GM21529 (cell line): ENCODE data around the gene LGALS3BP.
"Not testable (repeated sequence)": the region's sequence is repeated elsewhere in the genome, so short reads cannot be mapped to it uniquely, and the experiment has no call there.

ENCODE experiments used
- ATAC-seq: cut with Tn5 transposase; IDR thresholded peaks from one replicate; pipeline ENCODE4 v1.9.1; 2021; ENCODE audit not compliant: unreplicated experiment

Gene LGALS3BP

DNA sequence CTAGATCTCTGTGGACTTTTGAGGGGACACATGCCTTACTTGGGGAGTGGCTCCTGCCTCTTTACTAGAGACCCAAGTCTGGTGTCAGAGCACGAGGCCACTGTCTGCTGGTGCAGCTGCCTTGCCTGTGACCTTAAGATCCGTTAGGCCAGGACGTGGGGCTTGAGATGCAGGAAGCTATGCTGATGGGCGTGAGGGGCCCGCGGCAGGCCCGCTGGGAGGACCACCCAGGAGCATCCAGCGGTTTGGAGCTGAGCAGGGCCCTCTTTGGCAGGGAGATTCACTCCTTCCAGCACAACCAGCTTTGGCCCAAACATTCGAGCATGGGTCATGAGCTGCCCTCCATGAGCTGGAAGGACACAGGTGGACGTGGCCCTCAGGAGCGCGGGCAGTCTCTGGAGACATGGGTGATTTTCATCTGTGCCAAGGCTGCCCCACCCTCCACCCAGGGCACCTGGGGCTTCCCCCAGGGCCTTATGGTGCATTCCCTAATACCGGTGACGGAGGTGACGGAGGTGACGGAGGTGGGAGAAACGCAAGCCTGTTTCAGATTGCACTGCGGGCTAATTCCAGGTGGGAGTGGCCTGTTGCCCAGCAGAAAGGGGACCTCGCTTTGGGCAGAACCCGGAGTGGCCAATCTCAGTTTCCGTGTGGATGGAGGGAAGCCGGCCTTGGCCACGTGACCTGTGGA lies 12.7 kb downstream of the LGALS3BP start:
- no peak for ATAC-seq

GRCh38 chr17:78966123-78966813 lies 13.5 kb downstream of the LGALS3BP start:
- ATAC-seq, result no peak

GRCh38 chr17:78965491-78965924 lies 14.2 kb downstream of the LGALS3BP start:
- ATAC-seq, result no peak

- no peak for ATAC-seq
These were observed 16.3 kb downstream of the LGALS3BP start for GRCh38 chr17:78963378-78963777.

DNA sequence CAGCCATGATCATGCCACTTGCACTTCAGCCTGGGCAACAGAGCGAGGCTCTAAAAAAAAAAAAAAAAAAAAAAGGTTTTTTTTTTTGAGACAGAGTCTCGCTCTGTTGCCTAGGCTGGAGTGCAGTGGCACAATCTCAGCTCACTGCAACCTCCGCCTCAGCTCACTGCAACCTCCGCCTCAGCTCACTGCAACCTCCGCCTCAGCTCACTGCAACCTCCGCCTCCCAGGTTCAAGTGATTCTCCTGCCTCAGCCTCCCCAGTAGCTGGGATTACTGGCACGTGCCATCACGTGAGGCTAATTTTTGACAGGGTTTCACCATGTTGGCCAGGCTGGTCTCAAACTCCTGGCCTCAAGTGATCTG lies 16.8 kb downstream of the LGALS3BP start:
- ATAC-seq, result not testable (repeated sequence)

- ATAC-seq, result no peak
These were observed 17.3 kb downstream of the LGALS3BP start for GRCh38 chr17:78962345-78962983.

GRCh38 chr17:78961571-78961970 lies 18.2 kb downstream of the LGALS3BP start:
- ATAC-seq, result no peak

DNA sequence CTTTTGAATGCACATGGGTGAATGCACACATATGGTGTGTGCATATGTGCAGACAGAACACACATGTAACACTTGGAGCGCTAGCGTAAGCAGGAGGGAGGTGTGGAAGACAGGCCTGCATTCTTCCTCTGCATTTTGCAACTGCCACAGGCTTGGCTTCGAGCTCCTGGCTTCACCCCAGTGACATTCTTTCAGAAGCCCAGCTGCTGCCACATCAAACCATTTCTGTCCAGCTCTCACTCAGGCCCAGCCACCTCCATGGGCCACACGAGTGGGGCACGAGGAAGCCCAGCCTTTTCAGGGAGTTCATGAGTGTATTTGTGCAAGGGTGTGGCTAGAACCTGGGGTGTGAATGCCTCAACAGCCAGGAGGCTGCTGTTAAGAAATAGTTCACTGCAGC lies 18.8 kb downstream of the LGALS3BP start:
- ATAC-seq, result no peak

- no peak for ATAC-seq
These were observed 19.9 kb downstream of the LGALS3BP start for GRCh38 chr17:78959803-78960202.

GRCh38 chr17:78958641-78959127 lies 21.0 kb downstream of the LGALS3BP start:
- no peak for ATAC-seq

DNA sequence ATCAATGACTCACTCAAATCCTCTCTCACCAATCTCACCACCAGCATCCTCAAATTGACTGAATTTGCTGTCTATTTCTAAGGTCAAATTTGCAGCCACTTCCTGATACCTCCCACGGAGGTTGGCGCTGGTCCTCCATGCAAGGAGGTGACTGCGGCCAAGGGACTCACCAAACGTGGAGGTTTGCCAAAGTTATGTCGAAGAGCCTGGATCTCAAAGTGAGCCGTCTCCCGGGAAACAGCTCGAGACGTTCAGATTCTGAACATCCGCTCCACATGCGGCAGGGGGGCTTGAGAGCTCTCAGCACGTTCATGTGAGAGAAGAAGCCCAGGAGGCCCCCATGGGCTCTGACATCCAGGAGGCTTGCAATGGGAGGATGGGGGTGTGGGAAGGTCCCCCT lies 22.6 kb downstream of the LGALS3BP start:
- ATAC-seq, result no peak

GRCh38 chr17:78956254-78956653 lies 23.5 kb downstream of the LGALS3BP start:
- ATAC-seq, result no peak

DNA sequence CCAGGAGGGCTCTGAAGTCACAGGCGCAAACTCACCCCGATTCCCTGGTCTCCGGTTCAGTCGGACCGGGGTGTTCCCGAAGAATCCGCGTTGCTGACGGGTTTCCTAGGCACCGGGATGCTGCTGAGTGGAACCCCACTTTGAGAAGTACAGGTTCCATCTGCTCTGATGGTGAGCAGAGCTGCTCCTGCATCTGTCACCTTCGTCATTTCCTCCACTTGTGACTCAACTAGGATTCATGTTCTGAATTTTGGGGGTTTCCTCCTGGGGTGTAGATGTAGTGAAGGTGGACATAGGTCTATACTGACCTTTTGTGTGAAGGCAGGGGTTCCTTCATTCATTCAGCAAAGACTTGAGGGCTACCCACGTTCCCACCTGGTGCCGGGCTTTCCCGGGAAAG lies 25.0 kb downstream of the LGALS3BP start:
- ATAC-seq, result no peak

- no peak for ATAC-seq
These were observed 26.1 kb downstream of the LGALS3BP start for GRCh38 chr17:78953356-78954350.

DNA sequence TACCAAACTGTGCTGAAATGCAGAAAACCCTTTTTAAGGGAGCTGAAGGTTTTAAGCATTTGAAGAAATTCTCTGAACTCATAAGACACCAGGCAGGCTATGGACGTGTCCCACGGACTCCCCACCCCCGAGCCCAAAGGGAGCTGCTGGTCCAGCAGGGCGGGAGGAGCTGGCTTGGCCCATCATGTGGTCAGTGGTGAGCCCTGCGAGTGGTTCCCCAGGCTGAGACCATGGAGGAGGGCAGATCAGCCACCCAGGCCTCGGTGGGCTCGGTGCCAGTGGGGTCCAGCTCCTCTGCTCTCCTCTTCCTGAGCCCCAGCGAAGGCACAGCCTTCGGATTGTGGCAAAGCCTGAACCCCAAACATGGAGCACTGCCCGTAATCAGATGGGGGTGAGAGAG lies 27.0 kb downstream of the LGALS3BP start:
- no peak for ATAC-seq

GRCh38 chr17:78951967-78952551 lies 27.7 kb downstream of the LGALS3BP start:
- ATAC-seq, result no peak

DNA sequence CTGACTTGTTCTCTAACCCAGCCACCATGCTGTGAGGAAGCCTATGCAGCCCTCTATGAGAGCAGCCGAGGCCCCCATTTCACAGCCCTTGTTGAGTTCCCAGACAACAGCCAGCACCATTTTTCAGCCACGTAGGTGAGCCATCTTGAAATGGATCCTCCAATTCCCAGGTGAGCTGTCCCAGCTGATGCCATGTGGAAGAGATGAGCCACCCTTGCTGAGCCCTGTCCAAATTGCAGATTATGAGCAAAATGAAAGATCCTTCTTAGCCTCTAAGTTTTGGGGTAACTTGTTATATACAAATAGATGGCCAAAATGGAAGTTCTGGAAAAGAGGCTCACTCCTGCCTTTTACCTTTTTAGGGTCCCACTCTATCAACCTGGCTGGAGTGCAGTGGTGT lies 28.9 kb downstream of the LGALS3BP start:
- ATAC-seq, result no peak

- no peak for ATAC-seq
These were observed 32.2 kb downstream of the LGALS3BP start for GRCh38 chr17:78947235-78948149.

DNA sequence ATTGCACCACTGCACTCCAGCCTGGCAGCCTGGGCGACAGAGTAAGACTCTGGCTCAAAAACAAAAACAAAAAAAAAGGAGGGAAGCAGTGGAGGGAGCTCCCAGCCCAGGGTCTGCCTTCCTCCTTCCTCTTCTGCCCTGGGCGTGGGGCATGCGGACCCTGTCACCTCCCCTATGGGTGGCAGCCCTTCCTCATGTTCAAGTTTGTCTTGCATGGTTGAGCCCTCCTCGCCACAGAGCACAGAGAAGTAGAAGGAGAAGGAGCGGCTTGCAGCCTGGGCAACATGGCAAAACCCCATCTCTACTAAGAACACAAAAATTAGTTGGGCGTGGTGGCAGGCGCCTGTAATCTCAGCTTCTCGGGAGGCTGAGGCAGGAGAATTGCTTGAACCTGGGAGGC lies 33.1 kb downstream of the LGALS3BP start:
- no peak for ATAC-seq
